K562 (cell line): ENCODE measurements around the gene MYOT.

Source experiments
- AFF4 ChIP-seq: sonication (generic); formaldehyde crosslinking; IDR thresholded peaks from 2 replicates; pipeline ENCODE4 v1.8.0; 2023; ENCODE audit warnings: mild to moderate bottlenecking, missing genetic modification reagents
- BRF1 ChIP-seq: IDR thresholded peaks from 3 replicates; pipeline ENCODE4 v1.6.1; 2011; ENCODE audit warnings: borderline replicate concordance, mild to moderate bottlenecking; ENCODE audit not compliant: insufficient read length; ENCODE audit errors: extremely low read depth
- CTCF ChIP-seq, 3 experiments: IDR thresholded peaks in 2 of 3; conservative IDR thresholded peaks in 1 of 3; 2 replicates each; pipeline ENCODE4 v1.5.1; 2011 to 2012; ENCODE audit warnings: low read length in 3 of 3, mild to moderate bottlenecking in 3 of 3, control low read depth in 2 of 3, improper control_type of control experiment in 1 of 3, inconsistent platforms in 1 of 3, low read depth in 1 of 3, mixed read lengths in 1 of 3, moderate library complexity in 1 of 3; ENCODE audit not compliant: insufficient read depth in 2 of 3
- FOXM1 ChIP-seq, 2 experiments: fragments of 450-650 bp in 1 of 2; sonication (generic) in 1 of 2; formaldehyde crosslinking in 1 of 2; IDR thresholded peaks; 2 replicates each; pipeline versions ENCODE4 v1.6.1 to v1.9.0; 2017 to 2022; ENCODE audit warnings: low read depth in 2 of 2, mild to moderate bottlenecking in 2 of 2, missing genetic modification reagents in 1 of 2, moderate library complexity in 1 of 2
- KAT8 ChIP-seq: fragments of 450-650 bp; IDR thresholded peaks from 2 replicates; pipeline ENCODE4 v1.6.1; 2016; ENCODE audit warnings: low read depth, mild to moderate bottlenecking
- NR2C2 ChIP-seq, 2 experiments: fragments of 200-800 bp in 1 of 2; sonication (Bioruptor generic) in 1 of 2; sonication (generic) in 1 of 2; formaldehyde crosslinking in 1 of 2; IDR thresholded peaks; 2 replicates each; pipeline versions ENCODE4 v1.6.1 to v1.8.0; 2016 to 2022; ENCODE audit warnings: mild to moderate bottlenecking in 1 of 2, missing compliant biosample characterization in 1 of 2, missing genetic modification characterization in 1 of 2, missing genetic modification reagents in 1 of 2
- PHF21A ChIP-seq: fragments of 450-650 bp; IDR thresholded peaks from 2 replicates; pipeline ENCODE4 v1.6.1; 2017; ENCODE audit warnings: low read depth, borderline replicate concordance
- RBM15 ChIP-seq: fragments of 200-400 bp; formaldehyde crosslinking; IDR thresholded peaks from 2 replicates; pipeline ENCODE4 v1.6.1; 2018; ENCODE audit warnings: mild to moderate bottlenecking, low read length, moderate library complexity; ENCODE audit not compliant: insufficient read depth
- SIN3A ChIP-seq, 2 experiments: fragments of 150-350 bp in 1 of 2; IDR thresholded peaks; 2 replicates each; pipeline ENCODE4 v1.6.1; 2011 to 2016; ENCODE audit warnings: borderline replicate concordance in 2 of 2, low read depth in 2 of 2, low read length in 2 of 2, mild to moderate bottlenecking in 2 of 2, moderate library complexity in 2 of 2; ENCODE audit not compliant: control insufficient read depth in 1 of 2
- TEAD1 ChIP-seq, 2 experiments: fragments of 450-650 bp in 1 of 2; sonication (generic) in 1 of 2; formaldehyde crosslinking; IDR thresholded peaks; 2 replicates each; pipeline versions ENCODE4 v1.4.0 to v1.8.0; 2020 to 2022; ENCODE audit warnings: mild to moderate bottlenecking in 2 of 2, missing genetic modification reagents in 1 of 2
- ZBTB17 ChIP-seq: fragments of 450-650 bp; formaldehyde crosslinking; IDR thresholded peaks from 2 replicates; pipeline ENCODE4 v1.4.0; 2020; ENCODE audit warnings: mild to moderate bottlenecking
- ZNF253 ChIP-seq: fragments of 250-450 bp; sonication (Bioruptor Pico); conservative IDR thresholded peaks from 2 replicates; pipeline ENCODE4 v1.6.1; 2021; ENCODE audit warnings: mild to moderate bottlenecking

GRCh38 chr5:137888863-137889759 lies 21.5 kb downstream of the MYOT start, which contains the start of gene PKD2L2:
- TF ChIP-seq NR2C2 (CRISPR knock-in tag; IDR thresholded peaks at IDR 0.05) = peak; percentile 60; the same call in 1 of the 2 replicates
- TF ChIP-seq NR2C2 (tag; IDR thresholded peaks at IDR 0.05) = peak; percentile 79
- no peak for TF ChIP-seq ZNF253 (CRISPR knock-in tag)
- no peak for TF ChIP-seq RBM15
- no peak for TF ChIP-seq PHF21A
- TF ChIP-seq BRF1 = no peak
- TF ChIP-seq SIN3A (IDR thresholded peaks at IDR 0.05; ENCODE audit: borderline replicate concordance in 2 of 2, control insufficient read depth in 1 of 2, low read depth in 2 of 2, low read length in 2 of 2) = no peak; a peak in 1 of 4 replicates
- TF ChIP-seq ZBTB17 = no peak
- 0 out of 4 replicates have a peak, but pooled peaks of 1 of the 2 experiments have one; percentile 57 for TF ChIP-seq TEAD1 (CRISPR knock-in tag; IDR thresholded peaks at IDR 0.05)
- no peak for TF ChIP-seq CTCF (IDR thresholded peaks at IDR 0.05 in 2 of 3, conservative IDR thresholded peaks at IDR 0.05 in 1 of 3; ENCODE audit: insufficient read depth in 2 of 3, low read depth in 1 of 3, low read length in 3 of 3)
- no peak for TF ChIP-seq KAT8
- 0 out of 2 replicates have a peak, but pooled peaks have one; percentile 17 for TF ChIP-seq FOXM1 (IDR thresholded peaks at IDR 0.05; ENCODE audit: low read depth)
- TF ChIP-seq FOXM1 (CRISPR knock-in tag; IDR thresholded peaks at IDR 0.05; ENCODE audit: low read depth) = peak; percentile 69; the same call in 1 of the 2 replicates
- TF ChIP-seq AFF4 (CRISPR knock-in tag) = peak; percentile 59; the same call in 1 of the 2 replicates
